ENCODE data around the gene EPS8L2. TPM values are rescaled to one million over a fixed set of nuclear protein-coding genes. Genes with fewer than 3 reads are reported as not detected.

EPS8L2 gene
- total RNA-seq, 1 experiment from 2014 or later, result 0.90 TPM

DNA sequence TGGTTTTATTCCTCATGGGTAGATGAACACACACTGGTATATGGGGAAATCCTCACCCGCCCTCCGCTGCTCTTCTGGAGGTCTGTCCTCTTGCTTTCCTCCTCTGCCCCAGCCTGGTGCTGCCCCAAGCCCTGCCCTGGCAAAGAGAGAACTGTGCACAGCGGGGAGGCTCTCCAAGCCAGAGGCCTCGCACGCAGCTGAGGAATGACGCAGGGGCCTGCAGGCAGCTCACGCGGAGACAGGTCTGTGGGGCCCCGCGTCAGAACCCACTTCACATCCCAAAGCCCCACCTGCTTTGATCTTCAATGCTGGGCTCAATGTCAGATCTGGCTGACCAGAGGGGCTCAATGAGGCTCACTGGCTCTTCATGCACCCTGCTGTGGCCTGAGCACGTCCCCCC lies 61.2 kb downstream of the EPS8L2 start:
- no peak overlapping the region for H3K4me3 ChIP-seq (ENCODE audit: low read depth, low read length, poor library complexity, severe bottlenecking)
- BruUV-seq (replicated peaks), result TSS peak; percentile 45
- TF ChIP-seq, protein P1, sequence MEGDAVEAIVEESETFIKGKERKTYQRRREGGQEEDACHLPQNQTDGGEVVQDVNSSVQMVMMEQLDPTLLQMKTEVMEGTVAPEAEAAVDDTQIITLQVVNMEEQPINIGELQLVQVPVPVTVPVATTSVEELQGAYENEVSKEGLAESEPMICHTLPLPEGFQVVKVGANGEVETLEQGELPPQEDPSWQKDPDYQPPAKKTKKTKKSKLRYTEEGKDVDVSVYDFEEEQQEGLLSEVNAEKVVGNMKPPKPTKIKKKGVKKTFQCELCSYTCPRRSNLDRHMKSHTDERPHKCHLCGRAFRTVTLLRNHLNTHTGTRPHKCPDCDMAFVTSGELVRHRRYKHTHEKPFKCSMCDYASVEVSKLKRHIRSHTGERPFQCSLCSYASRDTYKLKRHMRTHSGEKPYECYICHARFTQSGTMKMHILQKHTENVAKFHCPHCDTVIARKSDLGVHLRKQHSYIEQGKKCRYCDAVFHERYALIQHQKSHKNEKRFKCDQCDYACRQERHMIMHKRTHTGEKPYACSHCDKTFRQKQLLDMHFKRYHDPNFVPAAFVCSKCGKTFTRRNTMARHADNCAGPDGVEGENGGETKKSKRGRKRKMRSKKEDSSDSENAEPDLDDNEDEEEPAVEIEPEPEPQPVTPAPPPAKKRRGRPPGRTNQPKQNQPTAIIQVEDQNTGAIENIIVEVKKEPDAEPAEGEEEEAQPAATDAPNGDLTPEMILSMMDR (conservative IDR thresholded peaks at IDR 0.05; ENCODE audit: low read depth, low read length), result no peak
- no peak for TF ChIP-seq EZH2 (IDR thresholded peaks at IDR 0.05; ENCODE audit: borderline replicate concordance, low read depth, low read length, poor library complexity, severe bottlenecking)
- no peaks in the 10 kb centered on the region for H3K4me1 ChIP-seq (ENCODE audit: insufficient read depth, low read length, poor library complexity, severe bottlenecking)
- POLR2A ChIA-PET (ENCODE audit: low non-redundant PET), result no interaction called here
- DNase-seq (ENCODE audit: low spot score), result no peak
- CTCF ChIA-PET, result no interaction called here
- intact Hi-C loops (cut with micrococcal nuclease; ENCODE audit: unreplicated experiment), result no loop called here
- H3K27ac ChIP-seq (ENCODE audit: low read depth, low read length, poor library complexity, severe bottlenecking), result no peak overlapping the region
- H3K27me3 ChIP-seq (replicated peaks; ENCODE audit: insufficient read depth, low read depth, low read length, poor library complexity), result no peaks in the 10 kb centered on the region
- peaks cover 49% of the 10 kb centered on the region for H3K36me3 ChIP-seq (ENCODE audit: insufficient read depth, low read length, poor library complexity, severe bottlenecking)
- H3K9me3 ChIP-seq (ENCODE audit: low read depth, low read length, poor library complexity, severe bottlenecking), result no peaks in the 10 kb centered on the region

DNA sequence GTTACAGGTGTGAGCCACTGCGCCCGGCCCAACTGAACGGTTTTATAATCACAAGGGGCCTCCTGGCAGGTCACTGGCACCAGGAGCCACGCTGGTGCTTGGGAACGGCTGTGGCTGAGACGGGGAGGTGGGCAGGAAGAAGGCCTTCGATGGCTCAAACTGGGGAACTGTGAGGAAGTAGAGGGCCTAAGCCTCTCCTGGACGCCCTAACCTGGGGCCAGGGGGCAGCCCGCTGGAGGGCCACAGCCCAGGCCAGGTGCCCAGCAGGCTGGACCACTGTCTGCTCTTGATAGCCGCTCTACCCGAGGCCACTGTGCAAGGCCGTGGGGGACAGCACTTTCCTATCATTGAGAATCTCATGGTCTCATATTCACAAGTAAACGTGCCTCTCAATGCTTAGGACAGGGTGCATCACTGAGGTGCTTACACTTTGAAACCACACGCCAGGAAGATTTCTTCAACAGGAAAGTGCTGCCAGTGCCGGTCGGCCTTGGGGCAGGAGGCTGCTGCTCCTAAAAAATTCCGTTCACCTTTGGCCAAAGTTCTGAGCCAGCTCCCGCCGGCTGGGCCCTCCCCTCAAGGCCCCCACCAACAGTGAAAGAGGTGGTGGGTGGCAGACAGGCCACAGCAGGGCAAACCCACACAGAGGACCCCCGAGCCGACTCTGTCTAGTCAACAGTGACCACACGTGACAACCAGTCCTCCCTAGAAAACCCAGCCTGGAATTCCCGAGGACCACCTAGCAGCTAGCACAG lies 64.0 kb downstream of the EPS8L2 start:
- Histone ChIP-seq H3K27me3 (replicated peaks; ENCODE audit: insufficient read depth, low read depth, low read length, poor library complexity) (no peaks in the 10 kb centered on the region), H3K4me3 (ENCODE audit: low read depth, low read length, poor library complexity, severe bottlenecking) (no peak overlapping the region), H3K9me3 (ENCODE audit: low read depth, low read length, poor library complexity, severe bottlenecking) (no peaks in the 10 kb centered on the region), H3K4me1 (ENCODE audit: insufficient read depth, low read length, poor library complexity, severe bottlenecking) (peaks cover under 1% of the 10 kb centered on the region), H3K27ac (ENCODE audit: low read depth, low read length, poor library complexity, severe bottlenecking) (no peak overlapping the region), H3K36me3 (ENCODE audit: insufficient read depth, low read length, poor library complexity, severe bottlenecking) (peaks cover 44% of the 10 kb centered on the region)
- ChIA-PET POLR2A (ENCODE audit: low non-redundant PET) (no interaction called here), CTCF (no interaction called here)
- intact Hi-C loops (cut with micrococcal nuclease; ENCODE audit: unreplicated experiment), result no loop called here
- no peak for DNase-seq (ENCODE audit: low spot score)
- TF ChIP-seq EZH2 (IDR thresholded peaks at IDR 0.05; ENCODE audit: borderline replicate concordance, low read depth, low read length, poor library complexity, severe bottlenecking), result no peak
- TF ChIP-seq, protein P1 (conservative IDR thresholded peaks at IDR 0.05; ENCODE audit: low read depth, low read length), result no peak
- no TSS peak for BruUV-seq (replicated peaks)

DNA sequence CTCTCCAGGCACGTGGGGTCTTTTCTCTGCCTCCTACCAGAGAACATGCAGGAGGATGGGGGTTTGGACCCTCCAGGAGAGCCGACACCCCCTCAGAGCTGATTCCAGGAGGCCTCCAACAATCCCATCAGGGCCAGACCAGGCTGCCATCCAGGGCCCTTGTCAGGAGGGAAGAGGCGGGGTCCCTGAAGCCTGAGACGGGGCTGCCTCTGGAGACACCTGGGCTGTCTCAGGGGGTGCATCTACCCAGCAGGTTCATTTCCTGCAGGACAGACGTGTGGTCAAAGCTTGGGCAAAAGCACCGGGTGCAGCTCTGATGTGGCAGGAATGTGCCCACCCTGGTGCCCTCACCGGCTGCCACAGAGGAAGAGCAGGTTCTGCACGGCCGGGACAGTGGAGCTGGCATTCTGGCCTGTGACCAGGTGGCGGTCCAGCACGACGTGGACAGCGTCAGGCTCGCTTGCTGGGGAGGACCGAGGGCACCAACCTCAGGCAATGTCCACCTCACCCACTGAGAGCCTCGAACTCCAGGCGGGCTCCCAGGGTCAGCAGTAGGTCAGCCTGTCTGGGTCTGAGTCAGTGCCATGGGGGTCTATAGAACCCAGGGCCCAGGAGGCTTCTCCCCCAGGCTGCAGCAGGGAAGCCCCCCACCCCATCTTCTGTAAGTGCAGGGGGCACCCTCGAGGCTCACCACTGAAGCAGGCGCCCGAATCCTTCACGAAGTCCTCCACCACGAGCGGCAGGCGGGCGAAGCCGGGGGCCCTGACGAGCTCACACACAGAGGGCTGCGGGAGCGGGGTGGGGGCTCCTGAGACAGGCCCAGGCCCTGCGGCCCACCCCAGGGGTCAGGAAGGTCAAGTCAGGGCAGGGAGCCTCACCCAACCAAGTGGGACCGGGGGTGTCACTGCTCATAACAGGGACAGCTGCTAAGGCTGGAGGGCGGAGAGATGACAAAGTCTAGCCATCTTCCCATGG lies 64.9 kb downstream of the EPS8L2 start:
- peaks cover 43% of the 10 kb centered on the region for H3K36me3 ChIP-seq (ENCODE audit: insufficient read depth, low read length, poor library complexity, severe bottlenecking)
- POLR2A ChIA-PET (ENCODE audit: low non-redundant PET), result no interaction called here
- DNase-seq (ENCODE audit: low spot score), result no peak

More for the DNA sequence above, 64.9 kb downstream of the EPS8L2 start:
- Histone ChIP-seq H3K27ac (ENCODE audit: low read depth, low read length, poor library complexity, severe bottlenecking) (no peak overlapping the region), H3K4me3 (ENCODE audit: low read depth, low read length, poor library complexity, severe bottlenecking) (no peak overlapping the region), H3K27me3 (replicated peaks; ENCODE audit: insufficient read depth, low read depth, low read length, poor library complexity) (no peaks in the 10 kb centered on the region), H3K4me1 (ENCODE audit: insufficient read depth, low read length, poor library complexity, severe bottlenecking) (peaks cover 9% of the 10 kb centered on the region), H3K9me3 (ENCODE audit: low read depth, low read length, poor library complexity, severe bottlenecking) (no peaks in the 10 kb centered on the region)
- CTCF ChIA-PET, result no interaction called here
- intact Hi-C loops (cut with micrococcal nuclease; ENCODE audit: unreplicated experiment), result no loop called here
- no peak for TF ChIP-seq EZH2 (IDR thresholded peaks at IDR 0.05; ENCODE audit: borderline replicate concordance, low read depth, low read length, poor library complexity, severe bottlenecking)
- TF ChIP-seq, protein P1 (conservative IDR thresholded peaks at IDR 0.05; ENCODE audit: low read depth, low read length), result no peak
- no TSS peak for BruUV-seq (replicated peaks)

All from A673 (cell line).